HepG2 (cell line): Measurements from ENCODE around the gene GPC6. TPM values are rescaled to one million over a fixed set of nuclear protein-coding genes. Genes with fewer than 3 reads are reported as not detected.

ENCODE experiments used
- ATAC-seq: fragments of 200-7000 bp; cut with Tn5 transposase; 3 replicates; pipeline ENCODE4 v1.9.1; 2020; ENCODE audit warnings: mild to moderate bottlenecking, moderate library complexity
- BruUV-seq: library from RNA; stranded (reverse); fragments of 400-500 nt; replicated peaks from 2 replicates; lab custom pipeline; 2021; lab: Mats Ljungman, UMichigan
- CTCF ChIA-PET: fragments of 300-600 bp; formaldehyde crosslinking; extraction: SDS; loops from one replicate; lab custom pipeline; 2021; ENCODE audit warnings: low total read pairs, inconsistent platforms, low intra/inter-chr PET ratio; lab: Yijun Ruan, JAX
- POLR2A ChIA-PET: fragments of 350-600 bp; sonication (Branson Sonifier 250); formaldehyde crosslinking; loops from one replicate; lab custom pipeline; 2020; ENCODE audit warnings: antibody characterized with exemption, inconsistent platforms; lab: Yijun Ruan, JAX
- DNase-seq: peaks from one replicate; pipeline ENCODE4 v3.0.0-alpha.2; 2015; ENCODE audit warnings: low spot score
- FAIRE-seq: peaks from 3 replicates; lab custom pipeline; 2011; peaks lifted over from hg19 to GRCh38; lab: Jason Lieb, UNC
- H2AFZ ChIP-seq: one replicate; pipeline ENCODE4 v1.6.1; 2011; ENCODE audit warnings: low read length, inconsistent platforms
- H3K27ac ChIP-seq: fragments of 300-600 bp; 3 replicates; pipeline ENCODE4 v1.8.0; 2011; ENCODE audit warnings: mixed run types, mild to moderate bottlenecking, mixed read lengths, low read length, inconsistent platforms; ENCODE audit not compliant: insufficient read depth; ENCODE audit errors: extremely low read length
- H3K27me3 ChIP-seq, 2 experiments: fragments of 200-600 bp in 1 of 2; 2 replicates in 1 of 2; 3 replicates in 1 of 2; pipeline versions ENCODE4 v1.6.0 to v1.8.0; 2011; ENCODE audit warnings: low read length in 2 of 2, mild to moderate bottlenecking in 2 of 2, moderate library complexity in 2 of 2, inconsistent platforms in 1 of 2; ENCODE audit not compliant: insufficient read depth in 2 of 2, control insufficient read depth in 1 of 2
- H3K36me3 ChIP-seq, 2 experiments: fragments of 200-600 bp in 1 of 2; replicated peaks in 1 of 2; 2 replicates in 1 of 2; 3 replicates in 1 of 2; pipeline versions ENCODE4 v1.5.1 to v1.8.0; 2011; ENCODE audit warnings: low read length in 2 of 2, inconsistent platforms in 1 of 2; ENCODE audit not compliant: insufficient read depth in 2 of 2, control insufficient read depth in 1 of 2
- H3K4me1 ChIP-seq: 2 replicates; pipeline ENCODE4 v1.5.1; 2012; ENCODE audit warnings: low read length, inconsistent platforms; ENCODE audit not compliant: insufficient read depth
- H3K4me2 ChIP-seq: 2 replicates; pipeline ENCODE4 v1.6.0; 2011; ENCODE audit warnings: low read depth, low read length, inconsistent platforms
- H3K4me3 ChIP-seq, 3 experiments: fragments of 200-600 bp in 1 of 3; sonication (generic), shearing (Covaris generic) in 1 of 3; replicated peaks in 1 of 3; 2 replicates each; pipeline ENCODE4 v1.5.1; 2011 to 2016; ENCODE audit warnings: low read length in 3 of 3, inconsistent platforms in 2 of 3, low read depth in 2 of 3, mild to moderate bottlenecking in 2 of 3, control low read depth in 1 of 3, mixed read lengths in 1 of 3; ENCODE audit not compliant: insufficient read depth in 1 of 3
- H3K79me2 ChIP-seq: one replicate; pipeline ENCODE4 v1.6.1; 2011; ENCODE audit warnings: low read length, inconsistent platforms; ENCODE audit not compliant: insufficient read depth
- H3K9ac ChIP-seq: 2 replicates; pipeline ENCODE4 v1.6.0; 2011; ENCODE audit warnings: mild to moderate bottlenecking, low read depth, low read length, inconsistent platforms; ENCODE audit not compliant: insufficient read depth
- H3K9me3 ChIP-seq: 2 replicates; pipeline ENCODE4 v1.5.1; 2012; ENCODE audit warnings: mild to moderate bottlenecking, low read length
- H4K20me1 ChIP-seq: 2 replicates; pipeline ENCODE4 v1.6.0; 2011; ENCODE audit warnings: inconsistent platforms, mild to moderate bottlenecking, low read length, moderate library complexity; ENCODE audit not compliant: insufficient read depth
- ARNTL ChIP-seq: sonication (generic); formaldehyde crosslinking; IDR thresholded peaks from 2 replicates; pipeline ENCODE4 v1.4.0; 2020; ENCODE audit warnings: mild to moderate bottlenecking, missing genetic modification reagents
- GTF2F1 ChIP-seq: fragments of 150-350 bp; IDR thresholded peaks from 2 replicates; pipeline ENCODE4 v1.6.1; 2014; ENCODE audit warnings: low read length
- MTA1 ChIP-seq: sonication (generic); formaldehyde crosslinking; IDR thresholded peaks from 2 replicates; pipeline ENCODE4 v1.4.0; 2020; ENCODE audit warnings: missing genetic modification reagents, mild to moderate bottlenecking, borderline replicate concordance
- TMF1 ChIP-seq: sonication (generic); formaldehyde crosslinking; IDR thresholded peaks from 2 replicates; pipeline ENCODE4 v1.8.1; 2022; ENCODE audit warnings: low read depth, missing genetic modification reagents
- ZMAT3 ChIP-seq: sonication (generic); formaldehyde crosslinking; conservative IDR thresholded peaks from 2 replicates; pipeline ENCODE4 v1.7.0; 2021; ENCODE audit warnings: missing genetic modification reagents
- WGBS: methylation state at CpG from one replicate; pipeline ENCODE4 v1.1.6; 2017; ENCODE audit warnings: low lambda C conversion rate; 5-methylcytosine and 5-hydroxymethylcytosine counted together
- in situ Hi-C: cut with HindIII; loops from 2 replicates; pipeline ENCODE4 v1.10.0; 2017; ENCODE audit warnings: low pct_unique_long_range_greater_than_20kb; ENCODE audit not compliant: extremely low pct_ligation_motif_present
- intact Hi-C: fragments of 100-400 bp; cut with micrococcal nuclease; formaldehyde crosslinking; loops from one replicate; pipeline ENCODE4 v1.10.0; 2022; ENCODE audit not compliant: unreplicated experiment
- polyA plus RNA-seq, 8 experiments: library from polyadenylated mRNA; depleted of rRNA in 3 of 8; stranded (reverse) in 7 of 8; unstranded in 1 of 8; fragments of >200 nt; fragmentation: Illumina TruSeq in 4 of 8; extraction: Trizol in 4 of 8; gene quantifications; 2 replicates each; pipeline versions ENCODE4 v1.2.1 to v1.2.3, GENCODE V29; 2011 to 2016; ENCODE audit warnings: low read depth in 4 of 8, missing spikeins in 1 of 8, mixed read lengths in 1 of 8; ENCODE audit not compliant: insufficient read depth in 1 of 8
- total RNA-seq, 5 experiments: library from RNA; depleted of rRNA; stranded (reverse); fragments of >200 nt; fragmentation: Illumina TruSeq; extraction: Trizol; gene quantifications; 2 replicates each; pipeline ENCODE4 v1.2.3, GENCODE V29; 2016; ENCODE audit warnings: low read depth in 1 of 5
- TF ChIP-seq, protein P1 (sequence below): sonication (generic); formaldehyde crosslinking; IDR thresholded peaks from 2 replicates; pipeline ENCODE4 v1.5.0; 2020; ENCODE audit warnings: mild to moderate bottlenecking, missing genetic modification reagents, borderline replicate concordance
- TF ChIP-seq, protein P2 (sequence below): sonication (generic); formaldehyde crosslinking; IDR thresholded peaks from 2 replicates; pipeline ENCODE4 v1.8.0; 2022; ENCODE audit warnings: mild to moderate bottlenecking, missing genetic modification reagents, moderate library complexity
- TF ChIP-seq, protein P3 (sequence below): sonication (generic); formaldehyde crosslinking; IDR thresholded peaks from 2 replicates; pipeline ENCODE4 v1.4.0; 2020; ENCODE audit warnings: missing genetic modification reagents, low read depth, mild to moderate bottlenecking, borderline replicate concordance

GPC6 gene
- total and polyA plus RNA-seq, 2 of the 13 experiments (the other 11 are each of a cell fraction or from before 2014, with no cell fraction given), result 24.5 to 33.9 TPM

DNA sequence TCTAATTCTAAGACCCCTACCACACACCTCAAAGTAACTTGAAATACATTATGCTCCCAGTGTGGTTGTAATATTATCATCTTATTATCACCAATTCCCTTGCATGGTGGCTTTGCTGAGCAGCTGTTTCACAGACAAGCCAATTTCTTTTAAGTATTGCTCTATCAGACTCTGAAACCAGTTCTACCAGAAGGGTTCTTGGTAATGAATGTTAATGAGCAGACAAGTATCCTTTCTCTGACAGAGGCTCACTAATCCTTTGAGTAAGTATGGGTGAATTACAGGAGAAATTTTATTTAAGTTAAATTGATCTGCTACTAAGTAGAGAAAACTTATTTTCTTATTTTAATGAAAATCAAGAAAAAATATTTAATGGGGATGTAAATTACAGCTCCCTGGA is 326.0 kb downstream of the GPC6 start (continued):
- TF ChIP-seq, protein P1, sequence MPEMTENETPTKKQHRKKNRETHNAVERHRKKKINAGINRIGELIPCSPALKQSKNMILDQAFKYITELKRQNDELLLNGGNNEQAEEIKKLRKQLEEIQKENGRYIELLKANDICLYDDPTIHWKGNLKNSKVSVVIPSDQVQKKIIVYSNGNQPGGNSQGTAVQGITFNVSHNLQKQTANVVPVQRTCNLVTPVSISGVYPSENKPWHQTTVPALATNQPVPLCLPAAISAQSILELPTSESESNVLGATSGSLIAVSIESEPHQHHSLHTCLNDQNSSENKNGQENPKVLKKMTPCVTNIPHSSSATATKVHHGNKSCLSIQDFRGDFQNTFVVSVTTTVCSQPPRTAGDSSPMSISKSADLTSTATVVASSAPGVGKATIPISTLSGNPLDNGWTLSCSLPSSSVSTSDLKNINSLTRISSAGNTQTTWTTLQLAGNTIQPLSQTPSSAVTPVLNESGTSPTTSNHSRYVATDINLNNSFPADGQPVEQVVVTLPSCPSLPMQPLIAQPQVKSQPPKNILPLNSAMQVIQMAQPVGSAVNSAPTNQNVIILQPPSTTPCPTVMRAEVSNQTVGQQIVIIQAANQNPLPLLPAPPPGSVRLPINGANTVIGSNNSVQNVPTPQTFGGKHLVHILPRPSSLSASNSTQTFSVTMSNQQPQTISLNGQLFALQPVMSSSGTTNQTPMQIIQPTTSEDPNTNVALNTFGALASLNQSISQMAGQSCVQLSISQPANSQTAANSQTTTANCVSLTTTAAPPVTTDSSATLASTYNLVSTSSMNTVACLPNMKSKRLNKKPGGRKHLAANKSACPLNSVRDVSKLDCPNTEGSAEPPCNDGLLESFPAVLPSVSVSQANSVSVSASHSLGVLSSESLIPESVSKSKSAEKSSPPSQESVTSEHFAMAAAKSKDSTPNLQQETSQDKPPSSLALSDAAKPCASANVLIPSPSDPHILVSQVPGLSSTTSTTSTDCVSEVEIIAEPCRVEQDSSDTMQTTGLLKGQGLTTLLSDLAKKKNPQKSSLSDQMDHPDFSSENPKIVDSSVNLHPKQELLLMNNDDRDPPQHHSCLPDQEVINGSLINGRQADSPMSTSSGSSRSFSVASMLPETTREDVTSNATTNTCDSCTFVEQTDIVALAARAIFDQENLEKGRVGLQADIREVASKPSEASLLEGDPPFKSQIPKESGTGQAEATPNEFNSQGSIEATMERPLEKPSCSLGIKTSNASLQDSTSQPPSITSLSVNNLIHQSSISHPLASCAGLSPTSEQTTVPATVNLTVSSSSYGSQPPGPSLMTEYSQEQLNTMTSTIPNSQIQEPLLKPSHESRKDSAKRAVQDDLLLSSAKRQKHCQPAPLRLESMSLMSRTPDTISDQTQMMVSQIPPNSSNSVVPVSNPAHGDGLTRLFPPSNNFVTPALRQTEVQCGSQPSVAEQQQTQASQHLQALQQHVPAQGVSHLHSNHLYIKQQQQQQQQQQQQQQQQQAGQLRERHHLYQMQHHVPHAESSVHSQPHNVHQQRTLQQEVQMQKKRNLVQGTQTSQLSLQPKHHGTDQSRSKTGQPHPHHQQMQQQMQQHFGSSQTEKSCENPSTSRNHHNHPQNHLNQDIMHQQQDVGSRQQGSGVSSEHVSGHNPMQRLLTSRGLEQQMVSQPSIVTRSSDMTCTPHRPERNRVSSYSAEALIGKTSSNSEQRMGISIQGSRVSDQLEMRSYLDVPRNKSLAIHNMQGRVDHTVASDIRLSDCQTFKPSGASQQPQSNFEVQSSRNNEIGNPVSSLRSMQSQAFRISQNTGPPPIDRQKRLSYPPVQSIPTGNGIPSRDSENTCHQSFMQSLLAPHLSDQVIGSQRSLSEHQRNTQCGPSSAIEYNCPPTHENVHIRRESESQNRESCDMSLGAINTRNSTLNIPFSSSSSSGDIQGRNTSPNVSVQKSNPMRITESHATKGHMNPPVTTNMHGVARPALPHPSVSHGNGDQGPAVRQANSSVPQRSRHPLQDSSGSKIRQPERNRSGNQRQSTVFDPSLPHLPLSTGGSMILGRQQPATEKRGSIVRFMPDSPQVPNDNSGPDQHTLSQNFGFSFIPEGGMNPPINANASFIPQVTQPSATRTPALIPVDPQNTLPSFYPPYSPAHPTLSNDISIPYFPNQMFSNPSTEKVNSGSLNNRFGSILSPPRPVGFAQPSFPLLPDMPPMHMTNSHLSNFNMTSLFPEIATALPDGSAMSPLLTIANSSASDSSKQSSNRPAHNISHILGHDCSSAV (CRISPR knock-in tag), result no peak
- TF ChIP-seq, all 625 proteins: peak for 0

DNA sequence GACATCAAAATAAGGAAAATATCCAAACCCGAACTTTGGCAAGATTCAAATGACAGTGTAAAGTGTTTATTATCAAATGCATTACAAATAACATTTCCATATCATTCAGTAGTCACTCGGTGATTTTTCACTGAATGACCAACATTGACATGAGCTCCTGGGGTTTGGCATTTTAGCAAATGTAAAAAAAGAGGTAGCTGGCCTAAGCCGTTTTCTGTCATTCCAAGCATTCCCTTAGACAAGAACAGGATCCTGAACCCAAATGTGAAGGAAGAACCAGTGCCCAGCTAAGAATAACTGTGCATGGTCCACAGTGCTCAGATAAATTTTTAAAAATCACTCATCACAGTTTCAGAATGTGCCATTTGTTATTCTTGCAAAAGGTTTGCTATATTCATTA is 327.9 kb downstream of the GPC6 start:
- no peaks in the 10 kb centered on the region for H3K27me3 ChIP-seq
- BruUV-seq, result no TSS peak
- ATAC-seq (no peak), FAIRE-seq (no peak), DNase-seq (no peak)
- H3K27ac ChIP-seq, result no peak overlapping the region
- 95% methylated on average over 3 of the region's 3 CpGs for WGBS
- no peak overlapping the region for H2AFZ ChIP-seq
- H3K4me3 ChIP-seq, result no peak overlapping the region
- no peaks in the 10 kb centered on the region for H3K36me3 ChIP-seq
- no peaks in the 10 kb centered on the region for H4K20me1 ChIP-seq
- no peak for TF ChIP-seq MTA1 (CRISPR knock-in tag)
- TF ChIP-seq, protein P2, sequence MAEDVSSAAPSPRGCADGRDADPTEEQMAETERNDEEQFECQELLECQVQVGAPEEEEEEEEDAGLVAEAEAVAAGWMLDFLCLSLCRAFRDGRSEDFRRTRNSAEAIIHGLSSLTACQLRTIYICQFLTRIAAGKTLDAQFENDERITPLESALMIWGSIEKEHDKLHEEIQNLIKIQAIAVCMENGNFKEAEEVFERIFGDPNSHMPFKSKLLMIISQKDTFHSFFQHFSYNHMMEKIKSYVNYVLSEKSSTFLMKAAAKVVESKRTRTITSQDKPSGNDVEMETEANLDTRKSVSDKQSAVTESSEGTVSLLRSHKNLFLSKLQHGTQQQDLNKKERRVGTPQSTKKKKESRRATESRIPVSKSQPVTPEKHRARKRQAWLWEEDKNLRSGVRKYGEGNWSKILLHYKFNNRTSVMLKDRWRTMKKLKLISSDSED (CRISPR knock-in tag), result no peak
- TF ChIP-seq ARNTL, result no peak
- TF ChIP-seq TMF1 (CRISPR knock-in tag), result no peak
- TF ChIP-seq ZMAT3, result no peak
- no peak for TF ChIP-seq GTF2F1
- TF ChIP-seq, protein P3, sequence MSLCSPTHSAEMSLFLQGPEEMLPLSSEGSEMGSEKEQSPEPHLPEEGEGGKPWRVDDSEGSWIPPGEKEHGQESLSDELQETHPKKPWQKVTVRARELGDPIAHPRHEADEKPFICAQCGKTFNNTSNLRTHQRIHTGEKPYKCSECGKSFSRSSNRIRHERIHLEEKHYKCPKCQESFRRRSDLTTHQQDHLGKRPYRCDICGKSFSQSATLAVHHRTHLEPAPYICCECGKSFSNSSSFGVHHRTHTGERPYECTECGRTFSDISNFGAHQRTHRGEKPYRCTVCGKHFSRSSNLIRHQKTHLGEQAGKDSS (CRISPR knock-in tag), result no peak
- no peak overlapping the region for H3K4me2 ChIP-seq
- no peak overlapping the region for H3K9ac ChIP-seq
- intact Hi-C loops, result no loop called here
- H3K9me3 ChIP-seq, result no peaks in the 10 kb centered on the region
- ChIA-PET POLR2A (no interaction called here), CTCF (no interaction called here)
- in situ Hi-C loops, result no loop called here
- no peaks in the 10 kb centered on the region for H3K79me2 ChIP-seq
- H3K4me1 ChIP-seq, result no peaks in the 10 kb centered on the region
